Fibroblast of mammary gland (primary cell): ENCODE results near the gene DHRS13.
A peak's percentile ranks its signal among the peaks of the same experiment; 100 is the strongest.
"Not testable (repeated sequence)": the region's sequence is repeated elsewhere in the genome, so short reads cannot be mapped to it uniquely, and the experiment has no call there.

Experiments used
- DNase-seq: peaks from one replicate; pipeline ENCODE4 v3.0.0-alpha.2; 2010; ENCODE audit warnings: low read depth
- H3K4me3 ChIP-seq: 2 replicates; pipeline ENCODE4 v1.5.1; 2011; ENCODE audit warnings: low read depth, mild to moderate bottlenecking, low read length, moderate library complexity; ENCODE audit not compliant: control insufficient read depth
- TF ChIP-seq, protein P1 (sequence below): conservative IDR thresholded peaks from 2 replicates; pipeline ENCODE4 v1.5.1; 2011; ENCODE audit warnings: low read depth, low read length, inconsistent platforms; ENCODE audit not compliant: control insufficient read depth, insufficient read depth

DHRS13 gene

DNA sequence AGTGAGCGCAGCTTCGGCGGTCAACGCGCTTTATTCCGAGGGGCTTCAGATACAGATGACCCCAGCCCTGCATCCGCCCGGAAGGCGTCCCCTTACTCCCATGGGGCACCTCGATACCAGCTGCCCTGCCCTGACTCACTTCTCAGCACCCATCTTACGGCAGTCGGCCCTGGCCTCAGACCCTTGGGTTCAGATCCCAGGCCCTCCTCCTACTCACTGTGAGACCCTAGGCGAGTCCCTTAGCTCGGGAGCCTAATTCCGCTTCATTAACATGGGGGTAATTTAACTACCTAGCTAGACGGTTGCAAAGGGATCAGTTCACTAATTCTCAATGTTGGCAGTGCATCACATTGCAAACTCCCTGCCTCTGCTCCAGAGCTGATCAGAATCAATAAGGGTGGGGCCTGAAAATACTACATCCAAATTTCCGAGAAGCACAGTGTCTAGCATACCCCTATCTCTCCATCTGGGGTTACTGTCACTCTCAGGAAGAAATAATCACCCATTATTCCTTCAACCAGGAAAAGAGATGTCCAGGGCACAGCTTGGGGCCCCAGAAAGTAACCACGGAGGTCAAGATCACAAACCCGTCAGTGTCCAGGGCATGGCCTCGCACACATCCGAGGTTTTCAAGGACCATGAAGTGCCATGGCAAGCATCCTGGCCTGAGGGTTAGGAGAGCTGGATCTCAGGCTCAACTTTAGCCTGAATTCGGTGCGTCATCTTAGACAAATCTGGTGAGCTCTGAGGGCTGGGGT, 4.9 kb downstream of the DHRS13 start:
- TF ChIP-seq, protein P1, sequence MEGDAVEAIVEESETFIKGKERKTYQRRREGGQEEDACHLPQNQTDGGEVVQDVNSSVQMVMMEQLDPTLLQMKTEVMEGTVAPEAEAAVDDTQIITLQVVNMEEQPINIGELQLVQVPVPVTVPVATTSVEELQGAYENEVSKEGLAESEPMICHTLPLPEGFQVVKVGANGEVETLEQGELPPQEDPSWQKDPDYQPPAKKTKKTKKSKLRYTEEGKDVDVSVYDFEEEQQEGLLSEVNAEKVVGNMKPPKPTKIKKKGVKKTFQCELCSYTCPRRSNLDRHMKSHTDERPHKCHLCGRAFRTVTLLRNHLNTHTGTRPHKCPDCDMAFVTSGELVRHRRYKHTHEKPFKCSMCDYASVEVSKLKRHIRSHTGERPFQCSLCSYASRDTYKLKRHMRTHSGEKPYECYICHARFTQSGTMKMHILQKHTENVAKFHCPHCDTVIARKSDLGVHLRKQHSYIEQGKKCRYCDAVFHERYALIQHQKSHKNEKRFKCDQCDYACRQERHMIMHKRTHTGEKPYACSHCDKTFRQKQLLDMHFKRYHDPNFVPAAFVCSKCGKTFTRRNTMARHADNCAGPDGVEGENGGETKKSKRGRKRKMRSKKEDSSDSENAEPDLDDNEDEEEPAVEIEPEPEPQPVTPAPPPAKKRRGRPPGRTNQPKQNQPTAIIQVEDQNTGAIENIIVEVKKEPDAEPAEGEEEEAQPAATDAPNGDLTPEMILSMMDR, result no peak
- no peak for DNase-seq
- H3K4me3 ChIP-seq, result peak overlapping the region; percentile 76

DNA sequence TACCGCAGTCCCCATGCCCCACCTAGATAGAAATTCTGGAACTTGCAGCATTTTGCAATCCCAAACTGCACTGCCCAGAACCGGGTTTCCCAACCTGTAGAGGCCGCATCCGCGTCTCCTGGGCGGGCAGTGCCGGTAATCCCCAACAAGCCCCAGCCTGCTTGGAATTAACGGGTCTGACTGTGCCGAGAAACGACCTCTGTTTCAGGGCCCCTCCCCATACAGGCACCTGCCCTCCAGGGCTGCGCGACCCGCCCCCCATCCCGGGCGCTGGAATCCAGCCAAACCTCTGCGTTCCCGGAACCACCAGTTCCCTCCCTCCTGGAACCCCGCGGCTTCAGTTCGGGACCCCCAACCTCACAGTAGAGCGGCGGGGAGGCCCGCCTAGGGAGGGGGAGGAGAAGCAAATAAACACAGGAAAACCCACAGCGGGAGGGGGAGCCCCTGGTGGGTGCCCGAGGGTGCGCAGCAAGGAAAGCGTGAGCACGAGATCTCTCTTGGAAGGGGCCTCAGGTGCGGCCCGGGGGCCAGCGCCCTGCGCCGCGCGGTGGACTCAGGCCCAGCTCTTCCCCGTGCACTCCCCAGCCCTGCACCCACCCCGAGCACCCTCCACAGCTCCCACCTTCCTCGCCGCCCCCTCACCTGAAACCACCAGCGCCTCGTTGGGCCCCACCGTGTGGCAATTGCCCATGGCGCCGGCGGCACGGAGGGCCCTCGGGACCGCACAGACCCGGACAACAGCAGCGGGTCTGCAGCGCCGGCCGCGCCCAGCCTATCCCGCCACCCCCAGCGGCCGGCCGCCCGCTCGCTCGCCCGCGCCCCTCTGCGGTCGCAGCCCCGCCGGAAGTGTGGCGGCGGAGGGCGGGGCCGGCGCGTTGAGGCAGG, 5.8 kb downstream of the DHRS13 start, which contains the start of gene FLOT2:
FLOT2 (minus strand) TSS at position 850 of the 885 bp plus-strand sequence; CDS start at position 691, 159 bp downstream.
- peak; percentile 47 for DNase-seq

DNA sequence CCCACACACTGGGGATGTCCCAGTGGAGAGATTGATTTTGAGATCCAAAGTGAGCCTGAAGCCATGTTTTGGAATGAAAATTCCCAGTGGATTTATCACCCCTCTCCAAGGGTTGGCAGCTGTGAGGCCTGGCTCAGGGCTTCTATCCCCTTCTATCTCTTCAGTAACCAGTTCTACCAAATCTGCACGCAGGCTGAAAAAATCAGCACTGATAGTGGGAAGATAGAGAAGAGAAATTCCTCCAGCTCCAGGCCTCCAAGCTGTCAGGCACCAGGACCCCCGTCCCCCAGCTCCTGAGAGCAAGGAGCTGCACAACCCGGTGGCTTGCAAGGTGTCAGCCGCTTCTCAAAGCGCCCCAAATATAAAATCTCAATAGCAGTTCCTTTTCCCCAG, 6.4 kb downstream of the DHRS13 start:
- no peak for DNase-seq
- H3K4me3 ChIP-seq, result peak overlapping the region; percentile 76
- TF ChIP-seq, protein P1, result no peak

More for the DNA sequence above, 5.8 kb downstream of the DHRS13 start, which contains the start of gene FLOT2:
- TF ChIP-seq, protein P1, result peak; percentile 15
- H3K4me3 ChIP-seq, result peak within 1 kb of the TSS; percentile 76

DNA sequence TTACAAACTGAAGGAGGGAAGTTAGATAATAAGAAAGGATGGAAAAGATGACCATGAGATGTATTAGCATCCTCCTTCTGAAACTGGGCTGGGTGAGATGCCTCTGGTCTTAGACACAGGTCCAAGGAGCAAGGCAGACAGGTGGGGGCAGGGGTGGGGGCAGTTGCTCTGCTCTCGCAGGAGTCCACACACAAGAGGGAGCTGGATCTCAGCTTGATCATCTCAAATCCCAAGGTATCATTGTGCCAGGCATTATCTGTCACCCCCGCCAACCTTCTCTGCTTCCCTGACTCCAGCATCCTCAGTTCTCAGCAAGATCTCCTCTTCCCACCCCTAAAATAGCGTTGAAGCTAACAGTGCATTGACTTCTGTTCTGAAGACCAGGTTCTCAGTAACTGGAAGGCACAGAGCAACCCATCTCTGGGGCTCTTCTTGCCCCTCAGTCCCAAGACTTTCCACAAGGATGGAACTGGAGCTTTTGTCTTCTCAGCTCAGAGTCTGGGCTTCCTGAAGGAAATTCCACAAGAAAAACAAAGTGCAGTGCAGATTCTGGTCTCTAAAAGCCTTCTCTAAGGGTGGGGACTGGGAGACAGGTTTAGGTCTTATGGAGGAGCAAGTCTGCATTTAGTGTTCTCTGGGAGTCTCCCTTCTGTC, 7.0 kb downstream of the DHRS13 start:
- DNase-seq, result no peak
- H3K4me3 ChIP-seq, result no peak overlapping the region
- TF ChIP-seq, protein P1, result no peak

DNA sequence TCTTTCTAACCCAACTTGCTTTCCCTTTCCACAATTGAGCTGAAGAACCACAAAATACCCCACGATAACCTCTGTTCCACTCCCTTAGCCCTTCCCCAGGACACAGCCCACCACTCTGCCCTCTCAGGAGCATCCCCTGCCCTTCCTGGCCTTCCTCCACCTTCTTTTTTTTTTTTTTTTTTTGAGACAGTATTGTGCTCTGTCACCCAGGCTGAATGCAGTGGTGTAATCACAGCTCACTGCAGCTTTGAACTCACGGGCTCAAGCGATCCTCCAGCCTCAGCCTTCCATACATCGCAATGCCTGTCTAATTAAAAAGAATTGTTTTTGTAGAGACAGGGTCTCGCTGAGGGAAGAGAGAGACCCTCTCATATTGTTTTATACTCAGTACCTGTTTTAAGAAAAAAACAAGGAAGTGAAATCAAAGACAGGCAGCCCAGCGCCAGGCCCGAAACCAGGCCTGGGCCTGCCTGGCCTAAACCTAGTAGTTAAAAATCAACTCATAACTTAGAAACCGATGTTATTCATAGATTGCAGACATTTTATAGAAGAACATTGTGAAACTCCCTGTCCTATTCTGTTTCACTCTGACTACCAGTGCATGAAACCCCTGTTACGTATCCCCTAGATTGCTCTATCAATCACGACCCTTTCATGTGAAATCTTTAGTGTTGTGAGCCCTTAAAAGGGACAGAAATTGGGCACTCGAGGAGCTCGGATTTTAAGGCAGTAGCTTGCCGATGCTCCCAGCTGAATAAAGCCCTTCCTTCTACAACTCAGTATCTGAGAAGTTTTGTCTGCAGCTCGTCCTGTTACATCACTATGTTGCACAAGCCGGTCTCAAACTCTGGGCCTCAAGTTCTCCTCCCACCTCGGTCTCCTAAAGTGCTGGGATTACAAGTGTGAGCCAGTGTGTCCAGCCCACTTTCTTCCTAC, 9.4 kb downstream of the DHRS13 start:
- H3K4me3 ChIP-seq, DNase-seq: not testable (repeated sequence)

DNA sequence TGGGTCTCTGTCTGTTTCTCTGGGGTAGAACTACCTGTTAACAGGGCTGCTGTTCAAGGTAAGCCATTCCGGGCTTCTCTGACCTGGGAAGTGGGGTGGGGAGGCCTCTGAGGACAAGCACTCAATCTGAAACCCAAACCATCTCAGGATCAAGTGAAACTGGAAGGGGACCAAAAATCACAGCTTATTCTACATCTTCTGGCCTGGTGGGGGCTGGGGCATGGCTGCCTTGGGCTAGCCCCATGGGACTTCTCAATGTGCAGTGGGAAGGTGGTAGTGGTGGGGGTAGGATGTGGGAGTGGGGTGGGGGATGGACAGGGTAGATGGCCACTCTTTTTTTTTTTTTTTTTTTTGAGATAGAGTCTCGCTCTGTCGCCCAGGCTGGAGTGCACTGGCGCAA, 10.9 kb downstream of the DHRS13 start:
- TF ChIP-seq, protein P1, result no peak
- H3K4me3 ChIP-seq, result no peak overlapping the region
- no peak for DNase-seq
